HFFc6 (cell line): ENCODE results near the gene SPRYD3. TPM values are rescaled to one million over a fixed set of nuclear protein-coding genes. Genes with fewer than 3 reads are reported as not detected.

ENCODE experiments used
- DNase-seq: peaks from one replicate; pipeline ENCODE4 v3.0.0-alpha.2; 2018
- H3K27ac Mint-ChIP-seq: 2 replicates; pipeline ENCODE4 v1.8.0; 2020; ENCODE audit warnings: mild to moderate bottlenecking, mixed read lengths
- H3K27me3 Mint-ChIP-seq: 2 replicates; pipeline ENCODE4 v1.8.0; 2021; ENCODE audit warnings: mild to moderate bottlenecking, moderate library complexity, mixed read lengths; ENCODE audit not compliant: insufficient read depth
- H3K36me3 Mint-ChIP-seq: 2 replicates; pipeline ENCODE4 v1.8.0; 2021; ENCODE audit warnings: low read depth, mixed read lengths
- H3K4me1 Mint-ChIP-seq: 2 replicates; pipeline ENCODE4 v1.8.0; 2020; ENCODE audit warnings: low read depth, mixed read lengths
- H3K4me3 Mint-ChIP-seq: 2 replicates; pipeline ENCODE4 v1.8.0; 2020; ENCODE audit warnings: mild to moderate bottlenecking, moderate library complexity, mixed read lengths
- H3K9me3 Mint-ChIP-seq: 2 replicates; pipeline ENCODE4 v1.8.0; 2020; ENCODE audit warnings: mild to moderate bottlenecking, mixed read lengths
- total RNA-seq, 6 experiments: library from RNA; stranded (reverse); fragmentation: NEBNext Ultra II Directional; extraction: Animal tissue kit (Norgen Biotek cat#: 25700); gene quantifications; 2 replicates in 1 of 6; 3 replicates in 5 of 6; pipeline ENCODE4 v1.2.3, GENCODE V29; 2021
- TF ChIP-seq, protein P1 (sequence below): fragments of 200-600 bp; sonication (generic); IDR thresholded peaks from 2 replicates; pipeline ENCODE4 v1.5.0; 2021; ENCODE audit warnings: antibody characterized with exemption, mild to moderate bottlenecking

SPRYD3 gene
- total RNA-seq, 6 experiments from 2014 or later = 50.5 to 59.4 (median 54.9) TPM

DNA sequence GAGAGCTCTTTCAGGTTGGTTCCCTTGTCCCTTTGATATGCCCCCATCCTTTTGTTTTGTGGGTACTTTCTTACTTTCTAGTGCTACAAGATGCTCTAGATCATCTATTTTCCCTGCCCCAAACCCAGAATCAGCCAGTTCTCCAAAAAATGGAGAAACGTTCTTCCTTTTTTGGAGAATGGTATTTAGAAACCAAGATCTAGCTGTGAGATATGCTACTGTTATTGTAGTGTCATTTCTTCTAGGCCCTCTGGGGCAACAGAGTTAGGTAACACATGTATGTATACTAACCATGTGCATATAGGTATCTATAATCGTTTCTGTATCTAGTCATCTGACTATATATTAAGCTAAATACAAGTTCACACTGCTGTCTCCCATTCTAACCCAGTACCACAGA lies 11.4 kb upstream of the SPRYD3 start:
- peaks cover 39% of the 10 kb centered on the region for H3K4me1 Mint-ChIP-seq
- TF ChIP-seq, protein P1, sequence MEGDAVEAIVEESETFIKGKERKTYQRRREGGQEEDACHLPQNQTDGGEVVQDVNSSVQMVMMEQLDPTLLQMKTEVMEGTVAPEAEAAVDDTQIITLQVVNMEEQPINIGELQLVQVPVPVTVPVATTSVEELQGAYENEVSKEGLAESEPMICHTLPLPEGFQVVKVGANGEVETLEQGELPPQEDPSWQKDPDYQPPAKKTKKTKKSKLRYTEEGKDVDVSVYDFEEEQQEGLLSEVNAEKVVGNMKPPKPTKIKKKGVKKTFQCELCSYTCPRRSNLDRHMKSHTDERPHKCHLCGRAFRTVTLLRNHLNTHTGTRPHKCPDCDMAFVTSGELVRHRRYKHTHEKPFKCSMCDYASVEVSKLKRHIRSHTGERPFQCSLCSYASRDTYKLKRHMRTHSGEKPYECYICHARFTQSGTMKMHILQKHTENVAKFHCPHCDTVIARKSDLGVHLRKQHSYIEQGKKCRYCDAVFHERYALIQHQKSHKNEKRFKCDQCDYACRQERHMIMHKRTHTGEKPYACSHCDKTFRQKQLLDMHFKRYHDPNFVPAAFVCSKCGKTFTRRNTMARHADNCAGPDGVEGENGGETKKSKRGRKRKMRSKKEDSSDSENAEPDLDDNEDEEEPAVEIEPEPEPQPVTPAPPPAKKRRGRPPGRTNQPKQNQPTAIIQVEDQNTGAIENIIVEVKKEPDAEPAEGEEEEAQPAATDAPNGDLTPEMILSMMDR = no peak
- H3K9me3 Mint-ChIP-seq = no peaks in the 10 kb centered on the region
- peak overlapping the region; percentile 5; the same call in 1 of the 2 replicates for H3K4me3 Mint-ChIP-seq
- H3K36me3 Mint-ChIP-seq = 0 out of 2 replicates have a peak, but pooled peaks cover 6% of the 10 kb centered on the region
- DNase-seq = no peak
- peaks cover 2% of the 10 kb centered on the region; the same call in 1 of the 2 replicates for H3K27me3 Mint-ChIP-seq
- H3K27ac Mint-ChIP-seq = no peak overlapping the region

DNA sequence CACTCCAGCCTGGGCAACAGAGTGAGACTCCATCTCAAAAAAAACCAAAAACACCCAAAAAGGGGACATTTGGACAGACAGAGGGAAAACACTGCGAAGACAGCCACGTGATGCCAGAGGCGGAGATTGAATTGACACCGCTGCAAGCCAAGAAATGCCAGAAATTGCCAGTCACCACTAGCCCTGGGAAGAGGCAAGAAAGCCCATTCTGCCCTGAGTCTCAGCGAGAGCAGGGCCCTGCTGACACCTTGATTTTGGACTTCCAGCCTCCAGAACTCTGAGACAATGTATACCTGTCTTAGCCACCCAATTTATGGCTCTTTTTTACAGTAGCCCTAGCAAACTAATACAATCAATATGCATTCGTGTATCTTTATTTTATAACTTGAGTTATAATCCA lies 10.9 kb upstream of the SPRYD3 start:
- Mint-ChIP-seq H3K36me3 (0 out of 2 replicates have a peak, but pooled peaks cover 6% of the 10 kb centered on the region), H3K27ac (no peak overlapping the region), H3K4me3 (no peak overlapping the region), H3K27me3 (peaks cover 2% of the 10 kb centered on the region; the same call in 1 of the 2 replicates), H3K9me3 (no peaks in the 10 kb centered on the region), H3K4me1 (peaks cover 34% of the 10 kb centered on the region)
- TF ChIP-seq, protein P1 = no peak
- DNase-seq = no peak

DNA sequence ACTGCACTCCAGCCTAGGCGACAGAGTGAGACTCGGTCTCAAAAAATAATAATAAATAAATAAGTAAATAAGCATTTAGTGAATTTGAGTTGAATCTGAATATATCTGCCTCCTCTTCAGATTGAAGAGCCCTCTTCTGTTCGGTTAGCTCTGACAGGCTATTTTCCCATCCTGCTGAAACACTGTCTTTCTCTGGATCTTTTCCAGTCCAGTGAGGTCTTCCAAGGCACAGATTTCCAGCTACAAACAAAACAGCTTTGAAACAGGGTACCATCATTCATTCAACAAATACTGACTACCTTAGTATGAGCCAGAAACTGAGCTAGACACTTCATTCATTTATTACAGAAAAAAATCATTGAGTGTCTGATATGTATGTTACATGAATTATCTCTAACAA lies 7.2 kb upstream of the SPRYD3 start:
- no peaks in the 10 kb centered on the region for H3K9me3 Mint-ChIP-seq
- no peak for DNase-seq
- no peak overlapping the region for H3K27ac Mint-ChIP-seq
- peaks cover 2% of the 10 kb centered on the region; the same call in 1 of the 2 replicates for H3K27me3 Mint-ChIP-seq
- peaks cover 18% of the 10 kb centered on the region for H3K4me1 Mint-ChIP-seq
- H3K36me3 Mint-ChIP-seq = 0 out of 2 replicates have a peak, but pooled peaks cover 6% of the 10 kb centered on the region
- TF ChIP-seq, protein P1 = no peak
- no peak overlapping the region for H3K4me3 Mint-ChIP-seq

DNA sequence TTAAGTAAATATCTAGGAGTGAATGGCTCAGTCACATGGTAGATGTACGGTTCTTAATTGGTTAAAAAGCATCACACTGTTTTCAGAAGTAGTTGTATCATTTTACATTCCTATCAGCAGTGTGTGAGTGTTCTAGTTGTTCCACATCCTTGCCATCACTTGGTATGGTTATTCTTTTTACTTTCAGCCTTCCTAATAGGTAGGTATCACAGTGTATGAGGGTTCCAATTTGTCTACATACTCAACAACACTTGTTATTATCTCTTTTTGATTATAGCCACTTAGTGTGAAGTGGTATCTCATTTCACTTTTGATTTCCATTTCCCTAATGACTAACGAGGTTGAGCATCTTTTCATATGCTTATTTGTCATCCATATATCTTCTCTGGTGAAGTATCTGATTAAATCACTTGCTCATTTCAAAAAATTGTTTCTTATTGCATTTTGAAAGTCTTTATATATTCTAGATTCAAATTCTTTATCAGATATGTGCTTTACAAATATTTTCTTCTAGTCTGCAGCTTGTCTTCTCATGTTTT lies 3.5 kb upstream of the SPRYD3 start:
- Mint-ChIP-seq H3K9me3 (no peaks in the 10 kb centered on the region), H3K36me3 (peaks cover 1% of the 10 kb centered on the region), H3K27me3 (no peaks in the 10 kb centered on the region), H3K27ac (no peak overlapping the region), H3K4me3 (no peak overlapping the region), H3K4me1 (peaks cover 31% of the 10 kb centered on the region)
- TF ChIP-seq, protein P1 = no peak
- no peak for DNase-seq

DNA sequence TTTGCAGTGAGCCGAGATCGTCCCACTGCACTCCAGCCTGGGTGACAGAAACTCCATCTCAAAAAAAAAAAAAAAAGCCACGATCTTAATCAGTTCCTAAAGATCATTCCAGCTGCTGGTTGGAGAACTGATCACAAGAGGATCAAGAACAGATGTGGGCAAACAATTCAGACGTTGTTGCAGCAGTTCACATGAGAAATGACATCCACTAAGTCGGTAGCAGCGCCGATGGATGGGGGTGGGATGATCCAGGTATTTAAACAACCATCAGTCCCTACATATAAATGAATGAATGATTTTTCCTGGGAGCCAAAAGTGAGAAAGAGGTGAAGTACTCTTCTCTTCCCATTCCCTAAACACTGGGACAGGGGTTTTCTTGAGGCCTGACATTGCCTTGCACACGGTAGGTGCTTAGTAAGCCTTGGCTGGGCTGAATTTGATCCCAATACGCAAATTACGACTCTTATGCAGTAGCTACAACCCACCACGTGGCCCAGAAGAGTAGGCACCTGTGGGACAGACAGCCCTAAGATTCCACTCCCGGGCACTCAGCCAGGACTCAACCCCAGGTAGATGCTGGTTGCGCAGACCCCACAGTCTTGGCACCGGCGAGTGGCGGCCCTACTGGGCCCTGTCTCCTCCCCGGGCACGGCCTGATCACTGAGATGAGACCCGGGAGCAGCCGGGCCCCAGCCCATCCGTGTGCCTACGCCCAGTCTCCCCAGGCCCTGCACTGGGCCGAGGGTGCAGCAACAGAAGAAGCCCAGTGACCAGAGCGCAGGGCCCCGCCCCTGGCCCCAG lies 565 bp downstream of the SPRYD3 start:
- peaks cover 4% of the 10 kb centered on the region for H3K27me3 Mint-ChIP-seq
- TF ChIP-seq, protein P1 = peak; percentile 37
- no peak for DNase-seq
- H3K4me1 Mint-ChIP-seq = peaks cover 38% of the 10 kb centered on the region
- H3K9me3 Mint-ChIP-seq = no peaks in the 10 kb centered on the region
- peaks cover 19% of the 10 kb centered on the region for H3K36me3 Mint-ChIP-seq
- peak overlapping the region; percentile 99 for H3K27ac Mint-ChIP-seq
- H3K4me3 Mint-ChIP-seq = peak overlapping the region; percentile 94
